Right renal pelvis (tissue), 4 donors: ENCODE results near the gene LMO4. TPM values are rescaled to one million over a fixed set of nuclear protein-coding genes. Genes with fewer than 3 reads are reported as not detected.

ENCODE experiments used
- DNase-seq, 4 donors: peaks; one replicate each; pipeline ENCODE4 v3.0.0-alpha.2; 2013; ENCODE audit warnings: low read depth in 4 of 4, low spot score in 3 of 4, missing footprints in 1 of 4
- polyA plus RNA-seq, 4 donors: library from polyadenylated mRNA; unstranded; fragments of 120-200 nt; gene quantifications; one replicate each; pipeline ENCODE4 v1.2.1, GENCODE V29; 2013; ENCODE audit not compliant: insufficient read length in 4 of 4

The LMO4 gene
- polyA plus RNA-seq, 4 donors: 114 to 151 (median 129) TPM

DNA sequence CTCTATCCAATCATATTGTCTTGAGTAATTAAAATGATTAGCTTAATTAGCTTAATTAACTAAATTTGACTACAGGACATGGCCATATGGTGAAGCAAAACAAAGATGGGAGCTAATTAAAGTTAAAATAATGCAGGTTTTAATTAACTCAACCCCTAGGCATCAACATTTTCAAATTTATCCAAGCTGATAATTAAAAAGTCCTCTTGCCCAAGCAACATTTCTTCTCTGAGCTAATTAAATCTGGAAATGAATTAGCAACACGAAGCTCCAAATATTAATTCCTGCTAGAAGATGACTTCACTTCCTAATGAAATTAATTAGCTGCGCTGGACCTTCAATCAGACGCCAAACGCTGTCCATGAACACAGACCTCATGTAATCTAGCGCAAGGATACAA, 27.9 kb downstream of the LMO4 start:
- no peak for DNase-seq

- DNase-seq: no peak
Observed at GRCh38 chr1:87358219-87358618, 29.5 kb downstream of the LMO4 start.

DNA sequence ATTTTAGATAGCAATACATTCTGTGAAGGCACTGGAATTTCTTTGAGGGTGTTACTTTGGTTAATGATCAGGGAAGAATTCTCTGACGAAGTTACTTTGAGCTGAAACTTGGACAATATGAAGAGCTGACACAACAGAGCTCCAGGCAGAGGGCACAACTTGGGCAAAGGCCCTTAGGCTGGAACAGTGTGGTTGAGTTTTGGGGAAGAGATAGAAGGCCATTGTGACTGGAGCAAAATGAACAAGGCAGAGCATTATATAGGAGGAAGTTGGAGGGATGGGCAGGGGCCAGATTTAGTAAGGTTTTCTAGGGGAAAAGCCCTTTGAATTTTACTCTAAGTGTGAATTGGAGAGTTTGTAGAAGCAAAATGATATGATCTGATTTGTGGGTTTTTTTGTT, 30.9 kb downstream of the LMO4 start:
- DNase-seq: no peak

- DNase-seq: no peak
Observed at GRCh38 chr1:87362063-87362833, 33.6 kb downstream of the LMO4 start.

- no peak for DNase-seq
Observed at GRCh38 chr1:87362834-87363426, 34.2 kb downstream of the LMO4 start.

DNA sequence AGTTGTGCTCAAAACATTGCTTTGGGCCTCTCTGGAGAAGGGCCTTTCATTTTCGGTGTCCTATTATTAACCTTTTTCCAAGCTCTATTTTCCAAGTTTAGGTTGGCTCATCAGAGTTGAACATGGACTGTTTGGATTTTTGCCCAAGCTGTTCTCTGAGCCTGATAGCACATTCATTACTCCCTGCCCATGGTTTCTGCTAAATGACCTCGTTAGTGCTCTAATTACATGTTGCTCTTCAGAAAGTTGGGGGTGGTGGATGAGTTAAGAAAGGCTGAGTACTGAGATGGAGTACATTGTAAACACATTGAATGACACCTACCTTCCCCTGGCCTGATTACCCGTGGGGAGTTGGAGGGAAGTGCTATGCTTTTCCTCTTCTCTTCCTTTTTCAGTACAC, 38.9 kb downstream of the LMO4 start:
- DNase-seq: no peak

GRCh38 chr1:87368907-87369306, 40.2 kb downstream of the LMO4 start:
- DNase-seq: no peak

DNA sequence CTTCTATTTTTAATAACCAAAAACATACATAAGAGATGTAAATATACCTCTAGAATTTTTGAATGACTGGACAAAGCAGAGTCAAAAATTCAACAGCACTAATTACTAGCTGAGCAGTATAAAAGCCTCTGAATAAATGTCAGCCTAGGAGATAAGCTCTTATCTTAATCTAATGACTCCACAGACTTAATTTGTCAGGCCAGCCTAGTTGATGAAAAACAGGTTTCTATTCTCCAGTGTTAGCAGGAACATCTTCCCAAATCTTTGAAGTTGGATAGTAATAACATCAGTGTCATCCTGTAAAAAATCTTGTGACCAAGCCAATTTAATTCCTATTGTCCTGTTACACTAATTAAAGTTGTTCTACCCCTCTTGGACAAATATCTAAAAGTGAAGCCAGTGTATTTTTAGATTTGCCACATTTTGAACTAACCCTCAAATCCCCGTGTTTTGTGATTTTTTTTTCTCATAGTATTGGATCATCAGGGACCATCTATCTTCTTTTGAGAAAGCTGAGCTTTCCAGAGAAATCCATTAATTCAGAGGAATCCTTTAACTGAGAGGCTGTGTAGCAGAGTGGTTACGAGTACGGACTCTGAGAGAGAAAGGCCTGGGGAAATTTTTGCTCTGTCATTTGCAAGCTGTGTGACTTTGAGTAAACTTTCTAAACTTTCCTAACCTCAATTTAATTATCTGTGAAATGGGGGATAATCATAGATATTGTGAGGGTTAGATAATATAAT, 41.2 kb downstream of the LMO4 start:
- DNase-seq: no peak

DNA sequence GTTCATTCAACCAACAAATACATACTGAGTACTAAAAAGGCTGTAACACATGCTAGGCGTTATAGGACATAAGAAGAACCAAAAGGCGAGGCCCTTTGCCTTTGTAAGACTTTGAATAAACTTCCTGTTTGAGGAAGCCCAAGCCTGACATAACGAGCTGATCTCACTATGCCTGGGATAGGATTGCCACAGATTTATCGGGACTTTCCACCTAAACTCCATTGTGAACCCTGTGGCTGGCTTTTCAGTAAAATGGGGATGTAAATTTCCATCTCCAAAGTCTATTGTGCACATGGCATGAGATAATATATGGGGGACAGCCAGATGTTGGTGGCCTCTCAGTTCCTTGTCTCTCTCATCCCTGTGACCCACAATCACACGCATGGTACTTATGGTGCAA, 41.9 kb downstream of the LMO4 start:
- no peak for DNase-seq

GRCh38 chr1:87379306-87379705, 50.6 kb downstream of the LMO4 start:
- DNase-seq: no peak

GRCh38 chr1:87386217-87386790, 57.6 kb downstream of the LMO4 start:
- no peak for DNase-seq

DNA sequence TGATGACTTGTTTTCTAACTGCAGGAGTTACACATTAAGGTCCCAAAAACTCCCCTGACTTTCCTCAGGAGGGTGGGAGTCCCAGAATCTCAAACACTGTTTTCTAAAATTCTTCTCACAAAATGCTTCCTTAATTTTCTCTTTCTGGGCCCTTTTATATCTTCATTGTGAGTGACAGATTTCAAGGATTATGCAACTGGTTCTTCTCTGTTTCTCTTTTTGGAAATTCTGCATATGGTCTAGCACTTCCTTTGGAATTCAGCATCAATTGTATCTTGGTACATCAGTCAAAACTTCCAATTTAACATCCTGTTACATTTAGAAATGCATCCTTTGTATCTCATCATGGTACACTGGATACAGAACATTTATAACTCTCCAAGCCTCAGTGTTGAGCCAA, 59.7 kb downstream of the LMO4 start:
- DNase-seq: no peak

DNA sequence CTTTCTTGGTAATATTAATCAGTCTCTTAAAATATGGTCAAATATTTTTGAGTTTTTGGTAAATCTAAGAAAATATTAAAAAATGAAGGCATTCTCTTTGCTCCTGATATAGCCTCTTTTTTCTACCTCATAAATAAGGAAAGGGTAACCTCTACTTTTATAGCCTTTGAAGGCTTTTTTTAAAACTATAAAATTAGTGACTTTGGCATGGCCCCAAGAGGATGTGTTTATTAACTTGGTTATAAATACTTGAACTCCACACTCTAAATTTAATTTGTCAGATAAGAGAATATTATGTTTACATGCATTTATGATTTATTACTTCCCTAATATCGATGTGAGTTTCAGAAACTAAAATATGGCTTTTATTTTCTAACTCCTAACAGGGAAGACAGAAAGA, 60.3 kb downstream of the LMO4 start:
- no peak for DNase-seq

DNA sequence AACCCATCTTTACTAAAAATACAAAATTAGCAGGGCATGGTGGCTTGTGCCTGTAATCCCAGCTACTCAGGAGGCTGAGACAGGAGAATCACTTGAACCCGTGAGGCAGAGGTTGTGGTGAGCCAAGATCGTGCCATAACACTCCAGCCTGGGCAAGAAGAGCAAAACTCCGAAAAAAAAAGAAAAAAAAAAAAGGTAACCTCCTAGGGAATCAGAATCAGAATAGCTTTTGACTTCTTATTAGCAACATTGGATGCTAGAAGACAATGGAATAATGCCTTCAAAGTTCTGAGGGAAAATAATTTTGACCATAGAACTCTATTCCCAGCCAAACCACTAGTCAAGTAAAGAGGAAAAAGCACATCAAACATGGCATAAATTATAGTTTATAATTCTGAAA, 60.9 kb downstream of the LMO4 start:
- no peak for DNase-seq

- DNase-seq: no peak
Observed at GRCh38 chr1:87392248-87393192, 63.8 kb downstream of the LMO4 start.

- DNase-seq: no peak
Observed at GRCh38 chr1:87393445-87394085, 64.9 kb downstream of the LMO4 start.

- DNase-seq: no peak
Observed at GRCh38 chr1:87394513-87394912, 65.8 kb downstream of the LMO4 start.

- DNase-seq: no peak
Observed at GRCh38 chr1:87394982-87395381, 66.3 kb downstream of the LMO4 start.
